HG02840 (cell line): ENCODE results near the gene TMEM256.
A peak's percentile ranks its signal among the peaks of the same experiment; 100 is the strongest.

Experiments
- ATAC-seq: cut with Tn5 transposase; IDR thresholded peaks from one replicate; pipeline ENCODE4 v1.9.1; 2021; ENCODE audit warnings: mild to moderate bottlenecking, moderate library complexity, moderate number of reproducible peaks; ENCODE audit not compliant: unreplicated experiment, low FRiP score

TMEM256 gene

DNA sequence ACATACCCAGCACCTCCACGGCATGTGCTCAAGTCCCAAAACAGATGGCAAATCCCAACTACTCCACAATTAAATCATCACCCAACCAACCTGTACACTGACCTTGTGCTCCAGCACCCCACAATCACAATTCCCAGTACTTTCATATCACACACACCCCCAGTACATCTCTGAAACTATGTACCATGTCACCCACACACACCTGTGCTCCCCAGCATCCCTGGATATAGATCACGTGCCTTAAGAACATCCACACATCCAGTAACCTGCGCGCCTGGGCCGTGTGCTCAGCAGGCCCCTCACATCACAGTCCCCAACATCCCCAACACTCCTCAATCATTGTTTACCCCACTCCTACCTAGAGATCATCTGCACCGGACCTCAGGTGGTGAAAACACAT, 5.8 kb upstream of the TMEM256 start:
- ATAC-seq, result no peak

DNA sequence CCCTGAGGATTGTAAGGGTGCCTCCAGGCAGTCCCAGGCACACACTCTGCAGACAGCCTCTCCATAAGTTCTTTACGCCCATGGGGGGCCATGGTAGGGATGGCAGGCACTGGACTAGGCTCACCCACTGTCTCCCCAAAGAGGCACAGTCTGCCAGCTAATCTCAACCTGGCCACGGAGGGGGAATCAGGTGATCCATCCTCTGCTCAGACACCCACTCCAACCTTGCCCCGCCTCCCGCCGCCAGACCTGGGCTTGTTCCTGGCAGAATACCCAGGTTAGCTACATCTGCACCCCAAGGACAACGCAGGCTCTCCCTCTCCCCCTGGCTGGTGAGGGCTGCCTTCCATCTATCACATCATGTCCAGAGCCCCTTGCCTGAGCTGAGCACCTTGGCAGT, 5.0 kb upstream of the TMEM256 start:
- ATAC-seq, result no peak

DNA sequence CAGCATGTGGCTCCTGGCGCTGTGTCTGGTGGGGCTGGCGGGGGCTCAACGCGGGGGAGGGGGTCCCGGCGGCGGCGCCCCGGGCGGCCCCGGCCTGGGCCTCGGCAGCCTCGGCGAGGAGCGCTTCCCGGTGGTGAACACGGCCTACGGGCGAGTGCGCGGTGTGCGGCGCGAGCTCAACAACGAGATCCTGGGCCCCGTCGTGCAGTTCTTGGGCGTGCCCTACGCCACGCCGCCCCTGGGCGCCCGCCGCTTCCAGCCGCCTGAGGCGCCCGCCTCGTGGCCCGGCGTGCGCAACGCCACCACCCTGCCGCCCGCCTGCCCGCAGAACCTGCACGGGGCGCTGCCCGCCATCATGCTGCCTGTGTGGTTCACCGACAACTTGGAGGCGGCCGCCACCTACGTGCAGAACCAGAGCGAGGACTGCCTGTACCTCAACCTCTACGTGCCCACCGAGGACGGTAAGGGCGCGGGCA, 4.4 kb upstream of the TMEM256 start:
- no peak for ATAC-seq

DNA sequence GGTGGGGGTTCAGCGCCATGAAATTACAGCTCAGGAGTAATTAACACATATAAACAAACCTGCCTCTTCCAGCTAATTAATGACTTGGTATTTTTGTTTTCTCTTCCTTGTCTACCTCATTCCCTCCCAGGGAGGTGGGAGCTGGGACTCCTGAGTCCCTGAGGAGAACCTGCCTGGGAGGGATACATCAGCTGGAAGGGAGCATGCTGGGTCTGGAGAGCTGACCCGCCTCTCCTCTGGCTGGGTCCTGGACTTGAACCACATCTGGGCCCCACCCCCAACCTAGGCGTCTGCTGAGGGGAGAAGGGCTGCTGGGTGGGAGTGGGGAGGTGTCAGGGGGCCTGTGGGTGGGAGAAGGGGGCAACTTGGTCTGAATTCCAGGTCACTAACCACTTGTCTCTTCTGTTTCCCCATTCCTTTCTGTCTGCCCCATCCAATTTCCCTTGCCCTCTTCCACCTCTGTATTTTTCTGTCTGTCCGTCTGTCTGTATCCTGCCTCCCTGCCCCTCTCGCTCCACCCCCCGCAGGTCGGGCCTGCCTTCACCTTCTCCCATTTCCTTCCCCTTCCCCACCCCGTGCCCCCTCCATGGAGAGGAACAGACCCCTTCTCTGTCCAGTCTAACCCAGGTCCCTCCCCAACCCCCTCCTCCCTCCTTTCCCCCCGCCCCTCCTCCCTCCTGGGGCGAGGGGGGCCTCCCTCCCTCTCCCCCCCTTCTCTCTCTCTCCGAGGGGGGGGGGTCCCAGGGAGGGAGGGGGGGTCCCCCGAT, 3.8 kb upstream of the TMEM256 start, which contains the start of gene NLGN2:
Gene NLGN2, plus strand, starts transcription at position 361 of the 767 bp plus-strand sequence. CDS start 411 bp downstream, outside the sequence.
- ATAC-seq, result no peak

DNA sequence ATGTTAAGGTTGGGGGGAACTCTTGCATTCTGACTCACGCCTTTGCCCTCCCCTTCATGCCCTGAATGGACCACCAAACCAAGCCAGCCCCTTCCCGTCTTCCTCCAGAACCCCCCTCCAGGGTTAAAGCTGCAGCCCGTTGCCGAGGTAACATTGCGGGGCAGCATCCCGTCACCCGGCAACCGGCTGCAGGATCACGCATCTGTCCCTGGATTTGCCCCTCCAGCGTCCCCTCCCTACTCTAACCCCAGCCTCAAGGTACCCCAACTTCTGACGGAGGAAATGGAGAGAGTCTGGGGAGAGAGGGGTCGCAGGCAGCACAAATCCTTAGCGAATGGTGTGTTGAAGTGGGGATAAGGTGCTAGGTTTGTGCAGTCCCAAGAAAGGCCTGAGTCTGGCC, 3.2 kb upstream of the TMEM256 start:
- no peak for ATAC-seq

DNA sequence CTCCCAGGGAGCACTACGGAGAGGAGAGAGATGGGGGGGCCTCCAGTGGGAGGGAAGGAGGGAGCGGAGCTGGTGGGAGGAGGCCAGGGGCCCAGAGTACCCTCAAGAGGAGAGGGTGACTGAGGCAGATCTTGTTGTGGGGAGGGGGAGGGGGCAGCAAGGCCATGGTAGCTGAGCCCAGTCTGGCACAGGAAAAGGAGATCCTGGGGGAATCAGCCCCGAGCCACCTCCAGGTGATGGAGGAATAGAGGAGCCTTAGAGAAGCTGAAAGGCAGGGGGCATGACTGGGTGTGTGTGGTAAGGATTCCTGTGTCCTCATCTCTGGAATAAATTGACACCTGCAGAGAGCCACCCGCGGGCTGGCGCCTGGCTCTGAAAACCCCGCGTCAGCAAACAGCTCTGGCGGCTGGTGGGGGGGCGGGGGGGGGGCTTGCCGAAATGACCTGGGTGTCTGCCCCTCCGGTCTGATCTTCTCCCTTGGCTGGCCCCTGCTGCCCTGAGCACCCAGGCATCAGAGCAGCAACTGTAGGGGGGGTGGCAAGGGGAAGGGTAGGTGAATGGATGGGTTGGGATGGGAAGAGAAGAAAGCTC, 2.4 kb upstream of the TMEM256 start:
- ATAC-seq, result no peak

DNA sequence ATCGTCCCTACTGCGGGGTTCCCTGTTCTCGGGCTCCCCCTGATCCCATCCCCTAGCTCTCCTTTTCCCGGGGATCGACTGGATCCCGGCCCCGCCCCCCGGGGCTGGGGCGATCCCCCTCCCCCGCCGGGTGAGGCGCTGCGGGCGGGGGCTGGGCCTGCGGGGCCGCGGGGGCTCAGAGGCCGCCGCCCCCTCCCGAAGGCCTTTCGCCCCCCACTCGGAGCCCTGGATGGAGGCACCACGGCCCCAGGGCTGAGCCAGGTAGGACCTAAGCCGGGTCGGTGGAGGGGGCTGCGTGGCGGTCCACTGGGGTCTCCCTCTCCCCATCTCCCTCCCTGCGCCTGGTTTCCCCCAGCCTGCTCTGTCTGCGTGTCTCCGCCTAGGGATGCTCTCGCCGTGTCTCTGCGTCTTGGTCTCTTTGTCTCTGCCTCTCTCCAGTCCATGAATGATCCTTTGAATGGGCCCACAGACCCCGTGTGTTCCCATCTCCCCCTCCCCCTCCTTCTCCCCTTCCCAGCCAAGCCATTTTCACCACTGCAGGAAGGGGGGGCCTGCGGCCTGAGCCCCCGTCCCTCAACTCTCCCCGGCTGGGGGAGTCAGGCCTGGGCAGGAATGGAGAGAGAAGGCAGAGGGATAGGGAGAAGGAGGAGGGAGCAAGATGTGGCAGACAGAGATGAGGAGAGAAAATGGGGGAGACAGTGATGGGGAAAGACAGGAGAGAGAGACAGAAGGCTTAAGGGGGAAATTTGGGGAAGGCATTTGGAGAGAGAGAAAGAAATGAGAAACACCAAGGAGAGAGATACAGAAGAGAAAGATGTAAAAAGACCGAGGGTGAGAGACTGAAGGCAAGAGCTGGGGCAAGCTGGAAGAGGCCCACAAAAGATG, 1.7 kb upstream of the TMEM256 start:
- ATAC-seq, result no peak

DNA sequence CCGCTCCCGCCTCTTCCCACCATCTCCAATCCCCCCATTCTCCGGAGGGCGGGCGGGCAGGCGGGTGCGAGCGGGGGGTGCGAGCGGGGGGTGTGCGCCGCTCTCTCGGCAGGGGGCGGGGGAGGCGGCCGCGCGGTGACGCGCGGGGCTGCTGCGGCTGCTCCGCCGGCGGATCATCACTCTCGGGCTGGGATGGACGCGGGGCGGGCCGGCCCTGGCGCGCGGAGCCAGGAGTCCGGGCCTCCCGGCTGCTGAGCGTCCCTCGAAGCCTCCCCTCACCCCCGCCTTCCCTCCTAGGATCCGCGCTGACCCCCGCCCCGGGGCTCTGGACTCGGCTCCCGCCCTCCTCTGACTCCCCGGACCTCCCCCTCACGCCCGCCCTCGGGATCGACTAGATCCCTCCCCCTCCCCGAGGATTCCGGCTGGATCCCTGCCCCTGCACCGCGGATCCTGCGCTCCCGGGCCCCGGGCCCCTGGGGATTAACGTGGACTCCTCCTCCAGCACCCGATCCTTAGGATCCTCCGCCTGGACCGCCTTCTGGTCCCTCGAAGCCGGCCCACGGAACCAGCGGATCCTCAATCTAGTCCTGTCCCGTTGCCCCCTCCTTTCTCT, 946 bp upstream of the TMEM256 start:
- peak; percentile 5 for ATAC-seq

DNA sequence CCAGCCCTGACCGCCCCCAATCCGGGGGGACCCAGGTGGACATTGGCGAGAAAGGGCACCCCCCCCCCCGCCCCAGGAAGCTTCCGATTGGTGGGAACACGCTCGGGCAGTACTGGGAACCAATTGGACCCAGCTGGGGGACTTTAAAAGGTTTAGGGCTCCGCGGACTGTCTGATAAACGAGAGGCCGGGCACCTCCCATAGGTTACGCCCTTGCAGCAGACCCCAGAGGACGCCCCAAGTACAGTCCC, 245 bp downstream of the TMEM256 start:
- no peak for ATAC-seq

DNA sequence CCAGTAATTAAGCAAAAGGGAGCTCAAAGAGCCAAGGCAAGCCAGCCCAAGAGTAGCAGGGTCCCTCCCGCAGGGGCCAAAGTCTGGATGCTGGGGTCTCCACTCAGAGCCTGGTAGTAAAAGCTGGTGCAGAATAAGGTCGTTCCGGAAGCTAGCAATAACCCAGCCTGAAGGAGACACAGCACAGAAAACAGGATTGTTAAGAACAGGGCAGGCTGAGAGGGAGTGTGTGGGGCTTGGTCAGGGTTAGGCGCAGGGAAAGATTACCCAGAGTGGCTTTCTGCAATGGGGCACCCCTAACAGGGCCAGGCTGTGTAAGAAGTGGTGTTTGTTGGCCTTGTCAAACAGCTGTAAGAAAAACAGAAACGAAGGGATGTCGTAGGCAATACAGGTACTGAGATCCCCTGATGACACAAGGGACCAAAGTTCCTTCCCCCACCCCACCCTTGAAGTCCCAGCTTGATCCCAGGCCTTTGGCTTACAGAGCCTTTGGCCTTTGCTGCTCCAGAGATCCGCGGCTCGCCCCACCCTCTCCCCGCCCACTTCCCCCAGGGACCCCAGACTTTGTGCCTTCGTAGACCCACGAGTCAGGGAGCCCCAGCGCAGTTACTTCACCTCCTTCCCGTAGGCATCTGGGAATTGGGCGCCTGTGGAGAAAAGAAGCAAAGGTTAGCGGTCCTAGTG, 712 bp downstream of the TMEM256 start:
- no peak for ATAC-seq

DNA sequence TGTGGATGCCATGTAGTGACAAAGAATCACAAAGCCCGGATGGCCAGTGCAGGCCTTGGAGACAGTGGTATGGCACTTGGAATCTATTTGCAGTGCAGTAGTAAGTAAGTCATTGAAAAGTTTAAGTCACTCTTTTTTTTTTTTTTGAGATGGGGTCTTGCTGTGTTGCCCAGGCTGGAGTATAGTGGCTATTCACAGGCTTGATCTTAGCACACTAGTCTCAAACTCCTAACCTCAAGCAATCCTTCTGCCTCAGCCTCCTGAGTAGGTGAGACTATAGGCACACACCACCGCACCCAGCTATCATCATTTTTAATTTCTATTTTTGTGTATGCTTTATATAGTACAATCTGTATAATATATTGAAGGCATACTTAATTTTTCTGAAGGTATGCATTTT, 5.3 kb downstream of the TMEM256 start:
- ATAC-seq, result no peak

DNA sequence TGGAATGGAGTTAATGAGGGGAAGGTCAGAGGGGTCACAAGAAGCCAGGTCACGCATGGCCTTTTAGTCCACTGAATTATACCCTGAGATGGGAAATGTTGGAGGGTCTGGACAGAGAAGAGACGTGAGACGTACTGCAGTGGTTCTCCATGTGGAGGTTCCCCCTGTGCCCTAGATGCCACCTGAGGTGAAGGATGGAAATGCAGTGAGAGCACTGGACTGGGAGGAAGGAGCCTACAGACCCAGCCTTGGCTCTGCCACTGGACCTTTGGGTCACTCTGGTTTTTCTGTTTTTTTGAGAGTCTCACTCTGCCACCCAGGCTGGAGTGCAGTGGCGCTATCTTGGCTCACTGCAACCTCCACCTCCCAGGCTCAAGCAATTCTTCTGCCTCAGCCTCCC, 7.8 kb downstream of the TMEM256 start:
- no peak for ATAC-seq

DNA sequence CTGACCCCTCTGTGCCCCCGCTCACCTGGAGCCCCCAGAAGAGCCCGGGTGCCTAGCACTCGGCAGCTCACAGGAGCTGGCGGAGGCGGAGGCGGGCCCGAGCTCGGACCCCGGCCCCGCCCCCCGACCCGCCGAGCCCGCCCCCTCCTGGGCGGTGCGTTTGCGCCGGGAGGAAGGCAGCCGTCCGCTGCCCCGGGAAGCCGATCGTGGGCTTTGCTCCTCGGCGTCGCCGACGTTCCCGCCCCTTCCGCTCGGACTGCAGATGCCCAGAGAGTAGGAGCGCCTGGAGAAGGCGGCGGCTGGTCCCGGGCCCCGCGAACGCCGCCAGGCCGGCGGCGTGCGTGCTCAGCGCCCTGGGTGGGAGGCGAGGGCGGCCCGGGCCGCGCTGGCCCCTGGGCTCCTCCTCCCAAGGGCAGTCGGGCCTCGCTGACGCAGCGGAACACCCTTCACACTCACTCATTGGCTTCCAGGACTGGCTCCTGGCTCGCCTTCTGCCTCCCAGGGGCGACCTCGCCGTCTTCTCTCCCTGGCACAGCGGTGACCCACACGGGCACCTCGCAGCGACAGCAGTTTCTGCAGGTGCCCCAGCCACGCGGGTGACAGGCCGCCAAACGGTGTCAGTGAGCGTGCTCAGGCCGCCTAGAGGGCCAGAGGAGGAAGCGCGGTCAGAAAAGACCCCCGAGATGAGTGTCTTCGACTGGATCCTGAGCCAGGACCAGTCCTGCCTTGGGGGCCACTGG, 9.3 kb downstream of the TMEM256 start, which contains the start of gene PLSCR3:
Gene PLSCR3, minus strand, starts transcription at position 74 of the 740 bp plus-strand sequence. CDS start 415 bp downstream, outside the sequence.
- ATAC-seq, result peak; percentile 70

DNA sequence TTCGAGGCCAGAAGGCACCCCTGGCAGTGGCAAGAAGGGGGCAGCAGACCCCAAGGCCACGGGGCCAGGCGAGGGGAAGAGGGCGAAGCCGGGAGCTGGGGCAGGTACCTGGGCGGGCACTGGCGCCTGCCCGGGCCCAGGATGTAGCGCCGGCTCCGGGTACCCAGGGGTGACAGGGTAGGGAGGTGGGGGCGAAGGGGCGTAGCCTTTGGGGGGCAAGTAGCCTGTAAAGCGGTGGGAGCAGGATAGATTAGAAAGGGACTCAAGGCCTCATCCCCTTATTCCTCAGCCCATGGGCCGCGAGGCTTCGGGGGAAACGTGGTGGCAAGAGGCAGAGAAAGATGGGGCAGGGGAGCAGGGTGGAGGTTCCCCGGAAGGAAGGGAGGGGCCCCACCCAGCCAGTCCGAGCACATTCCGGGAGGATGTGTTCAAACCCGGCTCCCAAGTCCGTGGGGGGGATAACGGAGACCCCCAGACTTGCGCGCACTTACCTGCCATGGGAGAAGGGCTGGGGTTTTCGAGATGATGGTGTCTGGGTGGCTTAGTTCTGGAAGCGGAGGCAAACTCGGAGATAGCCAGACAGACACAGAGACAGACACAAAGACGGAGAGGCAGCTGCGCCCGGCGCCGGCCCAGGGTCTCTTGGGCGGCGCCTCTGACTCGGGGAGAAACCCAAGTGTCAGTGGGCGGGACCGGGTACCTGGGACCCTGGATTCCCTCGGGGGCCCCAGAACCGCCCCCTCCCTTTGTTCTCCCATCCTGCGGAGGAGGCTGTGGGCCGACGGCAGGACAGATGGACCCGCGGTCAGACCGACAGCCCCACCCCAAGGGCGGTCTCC, 10.1 kb downstream of the TMEM256 start:
- peak; percentile 42 for ATAC-seq

DNA sequence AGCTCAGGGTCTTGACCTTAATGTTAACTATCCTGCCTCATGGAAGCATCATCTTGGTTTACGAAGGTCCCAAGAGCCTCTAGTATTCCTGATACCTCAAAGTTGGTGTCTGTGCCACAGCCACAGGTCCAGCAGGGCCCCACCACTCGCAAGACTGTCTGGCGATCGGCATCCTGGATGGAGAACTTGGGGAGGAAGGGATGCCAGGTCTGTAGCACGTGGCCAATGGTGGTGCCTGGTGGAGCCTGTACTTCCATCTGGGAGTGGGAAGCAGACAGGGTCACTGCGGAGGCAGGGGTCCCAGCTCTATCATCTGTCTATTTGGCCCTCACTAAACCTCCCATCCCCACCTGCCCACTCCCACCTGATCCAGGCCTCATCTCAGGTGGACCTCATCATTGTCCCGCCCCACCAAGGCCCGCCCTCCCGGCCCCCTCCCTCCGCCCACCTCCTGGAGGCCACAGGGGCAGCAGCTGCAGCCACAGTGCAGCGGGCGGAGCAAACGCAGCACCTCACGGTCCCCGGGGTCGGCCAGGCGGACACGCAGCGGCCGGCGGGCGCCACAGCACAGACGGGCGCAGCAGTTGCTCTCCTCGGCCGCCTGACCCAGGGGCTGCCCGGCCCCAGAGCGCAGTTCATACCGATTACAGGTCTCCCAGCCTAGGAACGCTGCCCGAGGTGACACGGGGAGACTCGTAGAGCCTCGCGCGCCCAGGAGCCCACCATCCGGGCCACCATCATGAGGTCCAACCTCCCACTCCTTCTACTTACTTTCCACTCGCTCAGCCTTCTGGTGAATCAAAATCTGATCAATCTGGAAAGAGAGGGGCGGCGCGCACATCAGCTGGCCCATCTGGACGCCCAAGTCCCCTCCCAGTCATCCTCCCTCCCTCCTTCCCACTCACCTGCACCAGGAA, 10.9 kb downstream of the TMEM256 start:
- ATAC-seq, result no peak

DNA sequence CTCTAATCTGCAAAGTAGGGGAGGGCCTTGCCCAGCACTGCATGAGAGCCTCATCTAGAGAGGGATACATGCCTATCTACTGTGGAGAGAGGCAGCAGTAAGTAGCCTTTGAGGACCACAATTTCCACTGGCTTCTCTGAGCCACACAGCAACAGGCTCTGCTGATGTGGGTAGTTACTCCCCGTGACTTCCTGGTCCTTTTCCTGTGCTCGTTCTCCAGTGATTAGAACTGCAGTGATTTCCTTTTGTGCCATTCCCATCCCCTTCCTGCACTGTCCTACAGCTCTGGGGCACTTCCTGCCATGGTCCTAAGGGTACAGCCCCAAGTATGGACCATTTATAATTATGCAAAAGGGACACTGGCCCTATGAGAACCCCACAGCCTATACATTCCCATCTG, 12.6 kb downstream of the TMEM256 start:
- no peak for ATAC-seq
